Endometrial microvascular endothelial cells (primary cell): ENCODE results near the gene MRGPRG. TPM values are rescaled to one million over a fixed set of nuclear protein-coding genes. Genes with fewer than 3 reads are reported as not detected.
"Not testable (repeated sequence)": the region's sequence is repeated elsewhere in the genome, so short reads cannot be mapped to it uniquely, and the experiment has no call there.

Experiments used
- in situ Hi-C: cut with HindIII; loops from 2 replicates; pipeline ENCODE4 v1.10.0; 2017; ENCODE audit warnings: low sequenced_read_pairs, low pct_unique_long_range_greater_than_20kb; ENCODE audit errors: inconsistent ontology term
- total RNA-seq: library from RNA; depleted of rRNA; stranded (reverse); fragments of >200 nt; gene quantifications from one replicate; pipeline ENCODE4 v1.2.3, GENCODE V29; 2015; ENCODE audit errors: inconsistent ontology term

Gene MRGPRG, protein sequence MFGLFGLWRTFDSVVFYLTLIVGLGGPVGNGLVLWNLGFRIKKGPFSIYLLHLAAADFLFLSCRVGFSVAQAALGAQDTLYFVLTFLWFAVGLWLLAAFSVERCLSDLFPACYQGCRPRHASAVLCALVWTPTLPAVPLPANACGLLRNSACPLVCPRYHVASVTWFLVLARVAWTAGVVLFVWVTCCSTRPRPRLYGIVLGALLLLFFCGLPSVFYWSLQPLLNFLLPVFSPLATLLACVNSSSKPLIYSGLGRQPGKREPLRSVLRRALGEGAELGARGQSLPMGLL
- not detected for total RNA-seq

GRCh38 chr11:3218483-3219280 lies at the start of gene MRGPRG:
Gene MRGPRG (minus strand): TSS chr11:3218813. CDS start chr11:3218813, 0 bp downstream.
- in situ Hi-C loops, result no loop called here

DNA sequence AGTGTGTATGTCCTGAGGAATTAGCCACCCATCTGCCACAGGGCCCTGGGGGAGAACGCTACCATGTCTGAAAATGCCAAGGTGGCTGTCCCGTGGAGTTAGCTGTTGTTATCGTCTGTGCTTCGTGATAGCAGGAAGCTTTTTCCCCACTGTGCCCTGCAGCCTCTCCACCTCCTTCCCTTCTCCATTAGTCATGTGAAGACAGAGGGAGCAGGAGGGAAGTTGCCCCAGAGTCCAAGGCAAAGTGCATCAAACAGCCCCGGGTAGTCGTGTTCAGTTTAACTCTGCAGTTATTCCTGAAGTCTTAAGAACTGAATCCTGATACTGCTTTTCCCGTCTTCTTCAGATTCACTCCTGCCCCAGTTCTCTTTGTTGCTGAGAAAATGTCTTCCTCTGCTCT lies 43.9 kb upstream of the MRGPRG start:
- in situ Hi-C loops, result not testable (repeated sequence)

GRCh38 chr11:3261831-3262230 lies 43.2 kb upstream of the MRGPRG start:
- in situ Hi-C loops, result not testable (repeated sequence)

DNA sequence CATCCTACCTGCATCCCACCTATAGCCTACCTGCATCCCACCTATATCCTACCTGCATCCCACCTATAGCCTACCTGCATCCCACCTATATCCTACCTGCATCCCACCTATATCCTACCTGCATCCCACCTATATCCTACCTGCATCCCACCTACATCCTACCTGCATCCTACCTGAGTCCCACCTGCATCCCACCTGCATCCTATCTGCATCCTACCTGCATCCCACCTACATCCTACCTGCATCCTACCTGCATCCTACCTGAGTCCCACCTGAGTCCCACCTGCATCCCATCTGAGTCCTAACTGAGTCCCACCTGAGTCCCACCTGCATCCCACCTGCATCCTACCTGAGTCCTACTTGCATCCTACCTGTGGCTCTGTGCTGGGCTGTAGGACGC lies 38.9 kb upstream of the MRGPRG start:
- in situ Hi-C loops, result not testable (repeated sequence)

DNA sequence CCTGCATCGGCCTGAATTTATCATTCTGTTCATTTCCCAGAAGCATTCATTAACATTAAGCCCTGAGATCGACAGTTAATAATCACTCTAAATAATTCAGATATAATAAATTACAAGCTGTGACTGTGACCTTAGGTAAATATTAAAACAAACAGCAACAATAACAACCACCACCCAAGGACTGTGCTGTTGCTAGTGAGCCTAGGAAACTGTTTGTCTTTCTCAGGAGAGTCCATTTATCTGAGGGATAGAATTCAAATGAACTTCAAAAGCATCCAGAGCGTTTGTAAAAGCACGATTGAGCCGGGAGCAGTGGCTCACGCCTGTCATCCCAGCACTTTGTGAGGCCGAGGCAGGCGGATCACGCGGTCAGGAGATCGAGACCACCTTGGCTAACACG lies 36.6 kb upstream of the MRGPRG start:
- in situ Hi-C loops, result not testable (repeated sequence)

DNA sequence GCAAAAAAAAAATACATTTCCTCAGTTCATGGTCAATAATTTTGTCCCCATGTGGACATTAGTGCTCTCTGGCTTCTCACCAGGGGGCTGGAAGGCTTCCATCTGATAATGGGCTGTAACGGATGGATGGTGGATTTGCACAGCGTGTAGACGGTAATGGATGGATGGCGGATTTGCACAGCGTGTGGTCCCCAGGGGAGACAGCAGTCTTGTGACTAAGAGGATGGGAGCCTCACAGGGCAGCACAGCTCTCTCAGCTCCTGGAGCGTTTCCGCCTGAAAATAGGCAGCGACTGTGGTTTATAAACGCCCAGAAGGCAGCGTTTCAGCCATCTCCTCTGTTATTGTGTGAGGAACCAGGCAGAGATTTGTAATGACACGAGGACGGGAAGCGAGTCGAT lies 36.2 kb upstream of the MRGPRG start:
- in situ Hi-C loops, result not testable (repeated sequence)

- in situ Hi-C loops, result no loop called here
Observed at GRCh38 chr11:3245071-3245470, 26.5 kb upstream of the MRGPRG start.

DNA sequence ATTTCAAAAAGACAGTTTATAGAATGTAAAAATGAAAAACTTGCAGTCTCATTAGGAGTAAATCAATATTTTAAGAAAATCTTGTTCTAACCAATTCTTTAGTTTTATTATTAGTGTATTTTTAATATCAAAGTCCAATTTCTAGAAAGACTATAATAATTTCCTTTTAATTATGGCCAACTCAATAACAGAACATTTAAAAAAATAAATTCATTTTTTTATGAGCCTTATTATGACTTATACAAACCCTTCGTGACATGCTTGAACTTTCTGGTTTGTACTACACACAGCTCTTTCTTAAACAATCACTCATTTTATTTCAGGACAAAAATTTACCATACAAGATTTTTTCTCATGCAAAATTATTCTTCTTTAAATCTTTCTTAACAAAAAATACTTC lies 25.3 kb upstream of the MRGPRG start:
- in situ Hi-C loops, result no loop called here

GRCh38 chr11:3237119-3237518 lies 18.5 kb upstream of the MRGPRG start:
- in situ Hi-C loops, result no loop called here

DNA sequence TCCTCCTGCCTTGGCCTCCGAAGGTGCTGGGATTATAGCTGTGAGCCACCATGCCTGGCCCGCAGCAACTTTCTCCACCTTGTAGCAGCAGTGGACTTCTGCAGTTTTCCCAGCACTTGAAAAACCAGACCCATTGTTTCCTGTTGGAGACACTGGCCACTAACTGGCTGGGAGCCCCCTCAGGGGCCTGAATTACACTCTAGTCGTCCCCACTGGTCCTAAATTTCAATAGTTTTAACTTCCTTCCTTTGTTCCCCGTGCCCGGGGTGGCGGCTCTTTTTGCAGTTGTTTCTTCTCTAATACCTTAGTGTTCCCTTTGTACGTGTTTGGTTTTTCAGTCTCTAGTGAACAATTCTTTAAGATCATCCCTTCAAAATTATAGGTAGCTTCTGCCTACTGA lies 16.2 kb upstream of the MRGPRG start:
- in situ Hi-C loops, result no loop called here

DNA sequence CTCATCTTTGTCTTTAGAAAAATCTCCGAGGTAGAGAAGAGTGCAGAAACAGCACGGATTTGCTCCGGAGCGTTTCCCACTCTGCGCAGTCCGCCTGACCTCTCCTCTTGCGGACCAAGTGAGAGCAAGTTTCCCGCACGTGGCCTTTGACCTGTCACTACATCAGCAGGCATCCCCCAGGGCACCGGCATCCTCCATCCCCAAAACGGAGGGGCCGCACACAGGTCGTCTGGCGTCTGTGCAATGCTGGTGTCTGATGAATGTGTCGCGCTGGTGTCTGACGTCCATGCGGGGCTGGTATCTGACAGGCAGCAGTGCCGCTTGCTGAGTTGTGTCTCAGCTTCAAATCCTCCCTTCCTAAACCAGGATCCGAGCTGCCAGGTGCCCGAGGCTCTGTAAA lies 14.3 kb upstream of the MRGPRG start:
- in situ Hi-C loops, result no loop called here

- in situ Hi-C loops, result no loop called here
Observed at GRCh38 chr11:3231851-3232744, 13.5 kb upstream of the MRGPRG start, which contains the start of gene MRGPRE. Gene MRGPRE (minus strand): TSS chr11:3232417. CDS start chr11:3228799, 3,618 bp downstream.

DNA sequence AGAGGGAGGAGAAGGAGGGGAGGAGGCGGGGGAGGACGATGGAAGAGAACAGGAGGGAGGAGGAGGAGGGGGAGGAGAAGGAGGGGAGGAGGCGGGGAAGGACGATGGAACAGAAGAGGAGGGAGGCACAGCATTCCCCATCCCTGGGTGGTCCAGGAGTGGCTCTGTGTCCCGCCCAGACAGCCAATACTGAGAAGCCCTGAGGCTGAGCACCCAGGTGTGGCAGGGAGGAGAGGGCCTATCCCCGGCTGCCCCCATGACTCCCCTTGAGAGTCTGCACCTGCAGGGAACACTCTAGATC lies 12.9 kb upstream of the MRGPRG start:
- in situ Hi-C loops, result no loop called here

GRCh38 chr11:3230636-3231549 lies 12.3 kb upstream of the MRGPRG start:
- in situ Hi-C loops, result no loop called here

GRCh38 chr11:3229673-3230630 lies 11.3 kb upstream of the MRGPRG start:
- in situ Hi-C loops, result no loop called here

DNA sequence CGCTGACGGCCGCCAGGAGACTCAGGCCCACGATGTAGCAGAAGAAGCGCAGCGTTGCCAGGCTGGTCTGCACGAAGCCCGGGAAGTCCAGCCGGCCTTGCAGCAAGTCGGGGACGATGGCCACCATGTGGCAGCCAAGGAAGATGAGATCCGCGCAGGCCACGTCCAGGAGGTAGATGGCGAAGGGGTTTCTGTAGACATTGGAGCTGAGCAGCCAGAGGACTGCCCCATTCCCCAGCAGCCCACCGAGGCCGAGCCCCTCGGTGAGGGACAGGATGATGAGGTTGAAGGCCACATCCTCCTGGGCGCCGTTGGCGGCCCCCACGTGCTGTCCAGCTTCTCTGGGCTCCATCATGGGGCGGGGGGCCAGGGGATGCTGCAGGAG lies 9.8 kb upstream of the MRGPRG start:
- in situ Hi-C loops, result no loop called here

DNA sequence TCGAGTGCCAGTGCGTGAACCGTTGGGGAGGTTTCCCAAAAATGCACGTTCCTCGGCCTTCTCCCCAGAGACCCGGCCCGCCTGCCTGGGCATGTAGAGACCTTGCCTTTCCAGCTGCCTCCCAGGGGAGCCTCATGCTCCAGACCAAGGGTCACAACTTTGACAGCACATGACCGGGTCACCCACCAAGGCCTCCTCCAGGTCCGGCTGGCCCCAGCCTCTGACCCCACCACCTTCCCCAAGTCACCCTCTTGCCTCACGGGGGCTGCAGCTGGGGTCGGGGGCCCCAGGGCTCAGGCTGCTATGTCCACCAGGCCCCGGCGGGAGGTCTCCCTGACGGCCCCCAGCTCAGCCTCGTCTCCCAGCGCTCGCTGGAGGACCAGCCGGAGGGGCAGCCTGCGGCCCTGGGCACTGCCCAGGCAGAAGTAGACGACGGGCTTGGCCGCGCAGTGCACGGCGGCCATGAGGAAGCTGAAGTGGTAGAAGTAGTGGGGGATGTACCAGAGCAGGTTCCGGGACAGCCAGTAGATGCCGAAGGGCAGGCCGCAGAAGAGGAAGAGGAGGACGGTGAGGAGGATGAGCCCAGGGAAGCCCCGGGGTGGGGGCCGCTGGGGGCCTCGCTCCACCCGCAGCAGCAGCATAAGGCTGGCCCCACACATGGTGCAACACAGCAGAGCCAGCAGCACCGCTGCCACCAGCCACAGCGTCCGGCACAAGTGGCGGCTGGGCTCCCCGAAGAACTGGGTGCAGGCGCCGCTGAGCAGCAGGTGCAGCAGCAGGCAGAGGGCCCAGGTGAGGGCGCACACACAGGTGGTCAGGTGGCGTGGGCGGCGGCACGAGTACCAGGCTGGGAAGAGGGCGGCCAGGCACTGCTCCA lies 9.2 kb upstream of the MRGPRG start:
- in situ Hi-C loops, result no loop called here
